HCEC 1CT (cell line): ENCODE measurements around the gene ANAPC7.
A peak's percentile ranks its signal among the peaks of the same experiment; 100 is the strongest.
"Not testable (repeated sequence)": the region's sequence is repeated elsewhere in the genome, so short reads cannot be mapped to it uniquely, and the experiment has no call there.

ENCODE experiments used
- DNase-seq: peaks from one replicate; pipeline ENCODE4 v3.0.0-alpha.2; 2017

The ANAPC7 gene

GRCh38 chr12:110345963-110346362, 57.5 kb downstream of the ANAPC7 start:
- DNase-seq: no peak

- no peak for DNase-seq
Measured at GRCh38 chr12:110345176-110345661, 58.3 kb downstream of the ANAPC7 start.

DNA sequence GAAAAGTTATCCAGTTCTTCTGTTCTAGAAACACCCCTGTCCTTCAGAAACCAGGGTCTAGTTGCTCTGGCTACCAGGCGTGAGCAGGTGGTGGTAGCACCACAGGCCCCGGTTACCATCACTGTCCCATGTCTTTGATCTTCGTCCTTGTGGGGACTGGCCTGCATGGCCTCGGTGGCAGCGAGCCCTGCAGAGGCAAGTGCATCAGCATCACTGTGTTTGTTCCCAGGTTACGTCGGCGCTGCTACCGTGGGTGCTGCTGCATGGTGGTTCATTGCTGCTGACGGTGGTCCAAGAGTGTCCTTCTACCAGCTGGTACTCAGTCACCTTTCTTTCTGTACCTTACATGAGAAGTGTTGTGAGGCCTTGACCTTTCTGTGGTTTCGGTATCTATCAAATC, 58.9 kb downstream of the ANAPC7 start:
- no peak for DNase-seq

DNA sequence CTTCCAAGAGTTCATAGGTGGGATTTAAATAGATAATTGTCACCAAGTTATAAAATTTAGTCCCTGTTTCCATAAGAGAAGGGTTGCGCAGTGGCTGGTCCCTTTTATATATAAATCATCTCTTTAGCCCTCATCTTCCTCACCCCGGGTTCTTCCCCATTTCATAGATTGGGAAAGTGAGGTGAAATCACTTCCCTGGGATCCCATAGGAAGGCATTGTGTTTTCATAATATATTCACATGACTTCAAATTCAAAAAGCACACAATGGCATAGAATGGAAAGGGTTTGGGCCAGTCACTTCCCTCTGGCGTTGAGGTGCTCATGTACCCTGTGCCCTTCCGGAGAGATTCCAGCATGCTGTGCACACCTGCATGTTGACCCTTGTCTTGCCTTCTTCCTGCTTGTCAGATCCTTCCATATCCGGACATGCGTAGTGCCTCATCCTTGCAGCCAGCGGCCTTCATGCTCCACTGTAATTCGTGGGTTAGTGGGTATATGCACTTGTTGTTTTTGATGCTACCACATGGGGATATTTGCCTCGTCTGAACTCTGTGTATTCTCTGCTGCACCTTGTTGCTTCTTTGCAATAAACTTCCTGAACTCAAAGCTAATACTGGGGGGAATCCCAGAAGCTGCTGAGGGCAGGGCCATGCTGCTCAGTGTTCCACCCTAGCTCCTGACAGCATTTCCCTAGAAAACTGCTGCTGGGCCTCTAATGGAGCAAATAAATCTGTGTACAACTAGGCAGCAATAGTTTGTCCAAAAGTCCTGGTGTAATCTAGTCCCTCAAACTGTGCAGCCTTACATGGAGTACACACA, 59.6 kb downstream of the ANAPC7 start:
- no peak for DNase-seq

- no peak for DNase-seq
Measured at GRCh38 chr12:110343114-110343513, 60.4 kb downstream of the ANAPC7 start.

DNA sequence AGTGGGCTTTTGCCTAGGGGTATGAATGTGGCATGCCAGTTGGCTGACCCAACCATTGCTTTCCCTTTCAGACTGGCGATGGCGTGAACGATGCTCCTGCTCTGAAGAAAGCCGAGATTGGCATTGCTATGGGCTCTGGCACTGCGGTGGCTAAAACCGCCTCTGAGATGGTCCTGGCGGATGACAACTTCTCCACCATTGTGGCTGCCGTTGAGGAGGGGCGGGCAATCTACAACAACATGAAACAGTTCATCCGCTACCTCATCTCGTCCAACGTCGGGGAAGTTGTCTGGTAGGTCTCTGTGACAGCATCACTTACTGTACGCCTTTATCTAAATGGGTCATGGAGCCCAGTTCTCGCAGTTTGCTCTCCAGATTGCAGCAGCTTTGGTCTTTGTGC, 61.4 kb downstream of the ANAPC7 start:
- DNase-seq: no peak

DNA sequence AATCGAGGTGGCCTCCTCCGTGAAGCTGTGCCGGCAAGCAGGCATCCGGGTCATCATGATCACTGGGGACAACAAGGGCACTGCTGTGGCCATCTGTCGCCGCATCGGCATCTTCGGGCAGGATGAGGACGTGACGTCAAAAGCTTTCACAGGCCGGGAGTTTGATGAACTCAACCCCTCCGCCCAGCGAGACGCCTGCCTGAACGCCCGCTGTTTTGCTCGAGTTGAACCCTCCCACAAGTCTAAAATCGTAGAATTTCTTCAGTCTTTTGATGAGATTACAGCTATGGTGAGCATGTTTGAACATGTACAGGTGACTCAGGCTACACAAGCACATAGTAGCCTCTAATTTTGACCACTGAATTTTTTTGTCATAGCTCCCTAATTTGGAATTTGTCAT, 62.8 kb downstream of the ANAPC7 start:
- no peak for DNase-seq

GRCh38 chr12:110340261-110340660, 63.2 kb downstream of the ANAPC7 start:
- not testable (repeated sequence) for DNase-seq

DNA sequence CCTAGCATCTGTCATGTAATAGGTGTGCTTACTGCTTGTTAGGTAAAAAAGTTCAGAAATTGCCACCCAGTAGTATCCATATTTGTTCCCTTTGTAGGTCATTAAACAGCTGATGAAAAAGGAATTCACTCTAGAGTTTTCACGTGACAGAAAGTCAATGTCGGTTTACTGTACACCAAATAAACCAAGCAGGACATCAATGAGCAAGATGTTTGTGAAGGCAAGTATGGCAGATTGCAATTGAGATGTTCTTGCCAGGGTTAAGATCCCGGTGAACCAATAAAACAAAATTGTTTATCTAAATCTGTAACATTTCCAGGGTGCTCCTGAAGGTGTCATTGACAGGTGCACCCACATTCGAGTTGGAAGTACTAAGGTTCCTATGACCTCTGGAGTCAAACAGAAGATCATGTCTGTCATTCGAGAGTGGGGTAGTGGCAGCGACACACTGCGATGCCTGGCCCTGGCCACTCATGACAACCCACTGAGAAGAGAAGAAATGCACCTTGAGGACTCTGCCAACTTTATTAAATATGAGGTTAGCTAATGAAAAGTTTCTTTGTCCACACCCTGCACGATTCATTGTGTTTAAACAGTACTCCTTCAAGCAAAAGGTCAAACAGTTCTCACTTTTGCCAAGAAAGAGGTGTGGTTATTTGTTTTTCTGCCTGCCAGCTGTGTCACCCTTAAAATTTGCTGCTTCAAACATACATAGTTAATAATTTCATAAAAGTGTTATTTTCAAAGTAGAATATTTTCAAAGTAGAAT, 64.1 kb downstream of the ANAPC7 start:
- no peak for DNase-seq

DNA sequence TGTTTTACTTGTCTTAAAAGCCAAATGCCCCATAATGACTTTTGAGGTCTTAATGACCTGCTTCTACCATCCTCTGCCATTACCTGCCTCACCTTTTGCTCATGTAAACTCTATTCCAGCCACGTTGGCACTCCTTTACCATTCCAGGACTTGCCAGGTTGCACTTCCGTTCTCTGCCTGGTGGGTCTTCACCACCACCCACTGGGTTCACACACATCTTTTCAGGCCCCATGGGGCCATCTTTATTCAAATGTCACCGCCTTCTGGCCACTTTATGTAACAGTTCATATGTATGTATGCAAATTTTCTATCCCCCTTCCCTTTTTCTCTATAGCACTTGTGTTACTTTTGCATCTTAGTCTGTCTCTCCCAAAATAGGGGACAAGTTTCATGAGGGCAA, 64.8 kb downstream of the ANAPC7 start:
- DNase-seq: no peak

GRCh38 chr12:110337912-110338710, 65.4 kb downstream of the ANAPC7 start:
- no peak for DNase-seq

DNA sequence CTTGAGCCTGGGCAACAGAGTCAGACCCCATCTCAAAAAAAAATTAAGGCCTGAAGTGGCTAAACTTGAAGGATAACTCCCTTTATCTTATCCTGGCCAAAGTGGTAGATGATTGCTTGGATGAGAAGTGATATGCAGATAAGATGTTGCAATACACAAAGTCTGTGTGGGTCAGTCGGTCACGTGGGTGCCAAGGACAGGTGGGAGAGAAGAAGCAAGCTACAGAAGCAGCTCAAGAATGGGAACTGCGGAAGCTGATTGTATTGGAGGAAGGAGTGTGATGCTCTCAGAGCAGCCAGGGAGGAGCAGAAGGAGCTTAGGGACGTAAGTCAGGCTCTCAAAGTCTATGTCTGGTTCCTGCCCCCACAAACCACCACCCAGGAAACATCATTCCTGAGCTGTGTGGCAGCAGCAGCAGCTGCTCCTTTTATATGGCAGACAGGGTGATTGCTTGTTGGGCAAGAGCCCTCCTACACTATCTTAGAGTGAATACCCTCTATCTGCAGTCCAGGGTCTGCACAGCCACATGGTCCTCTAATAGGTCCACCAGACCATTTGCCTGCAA, 67.9 kb downstream of the ANAPC7 start:
- DNase-seq: no peak

- DNase-seq: no peak
Measured at GRCh38 chr12:110333201-110333600, 70.3 kb downstream of the ANAPC7 start.

DNA sequence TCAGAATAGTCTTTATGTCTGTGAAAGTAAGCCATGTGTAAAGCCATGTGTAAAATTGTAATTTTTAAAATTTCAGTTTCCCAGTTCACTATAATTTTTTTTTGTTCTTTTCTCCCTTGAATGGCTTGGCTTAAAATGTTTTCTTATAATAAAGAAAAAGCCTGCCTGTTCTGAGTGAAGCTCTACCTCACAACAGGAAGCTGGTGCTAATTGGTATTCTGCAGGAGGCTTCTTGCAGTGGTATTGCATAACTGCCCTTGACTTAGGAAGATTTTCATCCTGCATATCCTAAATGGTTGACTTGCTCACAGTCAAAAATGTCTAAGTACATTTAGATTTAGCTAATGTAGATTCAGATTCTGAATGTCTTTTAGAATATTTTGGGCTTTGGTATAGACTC, 73.0 kb downstream of the ANAPC7 start:
- peak; percentile 29 for DNase-seq

DNA sequence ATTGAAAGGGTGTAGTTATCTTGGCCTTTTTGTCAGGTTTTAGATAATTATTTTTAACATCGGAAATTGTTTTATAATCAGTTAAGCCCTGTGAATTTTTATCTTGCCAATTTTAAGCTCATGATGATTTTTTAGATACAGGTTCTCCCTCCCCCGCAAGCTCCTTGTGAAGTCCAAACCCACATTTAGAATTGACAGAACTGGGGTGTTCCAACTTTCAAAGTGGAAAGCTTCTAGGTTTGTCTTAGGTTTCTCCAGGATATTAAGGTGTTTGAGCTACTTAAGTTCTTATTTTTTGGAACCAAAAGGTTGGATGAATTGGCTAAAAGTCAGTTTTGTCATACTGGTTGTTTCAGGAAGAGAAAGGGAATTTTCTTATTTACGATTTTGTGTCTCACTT, 73.4 kb downstream of the ANAPC7 start:
- DNase-seq: no peak

DNA sequence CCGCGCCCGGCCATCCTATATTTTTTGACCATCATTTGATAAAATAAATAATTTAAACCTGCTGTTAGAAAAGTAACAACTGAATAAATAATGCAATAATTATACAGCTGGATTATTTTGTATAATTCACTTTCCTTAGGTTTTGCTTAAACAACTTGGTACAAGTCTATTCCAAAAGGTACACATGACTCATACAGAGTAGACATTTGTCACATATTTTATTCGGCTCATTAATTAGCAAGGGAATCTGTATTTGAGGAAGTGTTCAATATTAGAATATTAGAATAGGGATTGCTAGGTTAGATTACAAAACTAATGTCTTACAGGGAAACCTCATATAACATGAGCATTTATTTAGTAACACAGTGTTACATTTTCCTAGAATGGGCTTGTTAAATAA, 73.8 kb downstream of the ANAPC7 start:
- no peak for DNase-seq
